OCI-LY1 (cell line): Measurements from ENCODE around the gene MFNG.

Experiments used
- H2AFZ ChIP-seq: fragments of 200-600 bp; sonication (generic), shearing (Covaris generic); 2 replicates; pipeline ENCODE4 v1.6.0; 2014; ENCODE audit warnings: antibody characterized with exemption, mild to moderate bottlenecking, low read length
- H3F3A ChIP-seq: fragments of 200-600 bp; sonication (generic), shearing (Covaris generic); 2 replicates; pipeline ENCODE4 v1.6.0; 2014; ENCODE audit warnings: mild to moderate bottlenecking, antibody characterized with exemption, low read length, moderate library complexity; ENCODE audit not compliant: insufficient read depth
- H3K27ac ChIP-seq: fragments of 200-600 bp; sonication (generic); 2 replicates; pipeline ENCODE4 v1.5.1; 2014; ENCODE audit warnings: low read length, mixed run types, mild to moderate bottlenecking, low read depth; ENCODE audit not compliant: poor library complexity, severe bottlenecking
- H3K27me3 ChIP-seq: fragments of 200-600 bp; sonication (generic); 2 replicates; pipeline ENCODE4 v1.6.0; 2014; ENCODE audit warnings: antibody characterized with exemption, mild to moderate bottlenecking, low read length, moderate library complexity; ENCODE audit not compliant: insufficient read depth
- H3K36me3 ChIP-seq: fragments of 200-600 bp; sonication (generic); 2 replicates; pipeline ENCODE4 v1.6.1; 2014; ENCODE audit warnings: mild to moderate bottlenecking, antibody characterized with exemption, low read length, moderate library complexity, mixed read lengths; ENCODE audit not compliant: insufficient read depth
- H3K4me1 ChIP-seq: fragments of 200-600 bp; sonication (generic); 2 replicates; pipeline ENCODE4 v1.5.1; 2014; ENCODE audit warnings: mild to moderate bottlenecking, low read length, moderate library complexity; ENCODE audit not compliant: insufficient read depth, severe bottlenecking
- H3K4me2 ChIP-seq: fragments of 200-600 bp; sonication (generic), shearing (Covaris generic); 2 replicates; pipeline ENCODE4 v1.6.1; 2014; ENCODE audit warnings: low read length
- H3K4me3 ChIP-seq: fragments of 200-600 bp; sonication (generic); 2 replicates; pipeline ENCODE4 v1.5.1; 2014; ENCODE audit warnings: low read length, low read depth, mild to moderate bottlenecking, mixed read lengths; ENCODE audit not compliant: poor library complexity, severe bottlenecking
- H3K79me2 ChIP-seq: fragments of 200-600 bp; shearing (Covaris generic); 2 replicates; pipeline ENCODE4 v1.6.1; 2016; ENCODE audit warnings: mixed run types, low read length, mixed read lengths; ENCODE audit not compliant: insufficient read depth
- H3K9ac ChIP-seq: fragments of 200-600 bp; sonication (generic), shearing (Covaris generic); 2 replicates; pipeline ENCODE4 v1.6.1; 2014; ENCODE audit warnings: mild to moderate bottlenecking, low read length, mixed read lengths
- H3K9me2 ChIP-seq: fragments of 200-600 bp; sonication (generic), shearing (Covaris generic); 2 replicates; pipeline ENCODE4 v1.6.1; 2014; ENCODE audit warnings: low read depth, mild to moderate bottlenecking, low read length, mixed read lengths
- H3K9me3 ChIP-seq: fragments of 200-600 bp; shearing (Covaris generic); 2 replicates; pipeline ENCODE4 v1.6.1; 2014; ENCODE audit warnings: low read length, mixed read lengths
- H4K20me1 ChIP-seq: fragments of 200-600 bp; sonication (generic), shearing (Covaris generic); 2 replicates; pipeline ENCODE4 v1.6.0; 2016; ENCODE audit warnings: mild to moderate bottlenecking, low read length; ENCODE audit not compliant: insufficient read depth
- CTCF ChIP-seq: fragments of 200-600 bp; sonication (generic), shearing (Covaris generic); IDR thresholded peaks from 2 replicates; pipeline ENCODE4 v1.5.1; 2017; ENCODE audit warnings: mild to moderate bottlenecking, antibody characterized with exemption, low read length, moderate library complexity, mixed read lengths
- EZH2 ChIP-seq: fragments of 200-600 bp; sonication (generic), shearing (Covaris generic); IDR thresholded peaks from 2 replicates; pipeline ENCODE4 v1.8.0; 2017; ENCODE audit warnings: borderline replicate concordance, mixed run types, mild to moderate bottlenecking, antibody characterized with exemption, low read length, moderate library complexity, mixed read lengths

Gene MFNG

GRCh38 chr22:37462436-37462835, 23.7 kb downstream of the MFNG start:
- no peaks in the 10 kb centered on the region for H3K79me2 ChIP-seq
- H3K27ac ChIP-seq = no peak overlapping the region
- no peaks in the 10 kb centered on the region for H3F3A ChIP-seq
- no peaks in the 10 kb centered on the region for H3K27me3 ChIP-seq
- peaks cover 16% of the 10 kb centered on the region for H3K4me1 ChIP-seq
- TF ChIP-seq EZH2 (no peak), CTCF (no peak)
- peaks cover 22% of the 10 kb centered on the region for H3K36me3 ChIP-seq
- H3K4me3 ChIP-seq = no peak overlapping the region
- no peaks in the 10 kb centered on the region for H3K9me3 ChIP-seq
- no peak overlapping the region for H3K9ac ChIP-seq
- no peak overlapping the region for H2AFZ ChIP-seq
- no peaks in the 10 kb centered on the region for H4K20me1 ChIP-seq
- H3K4me2 ChIP-seq = no peak overlapping the region
- no peaks in the 10 kb centered on the region for H3K9me2 ChIP-seq

GRCh38 chr22:37461961-37462360, 24.2 kb downstream of the MFNG start:
- Histone ChIP-seq H2AFZ (no peak overlapping the region), H3K9me2 (no peaks in the 10 kb centered on the region), H3K9me3 (no peaks in the 10 kb centered on the region), H4K20me1 (no peaks in the 10 kb centered on the region), H3K4me2 (no peak overlapping the region), H3K27me3 (no peaks in the 10 kb centered on the region), H3F3A (no peaks in the 10 kb centered on the region), H3K4me3 (no peak overlapping the region), H3K36me3 (peaks cover 17% of the 10 kb centered on the region), H3K27ac (no peak overlapping the region), H3K79me2 (no peaks in the 10 kb centered on the region), H3K4me1 (peaks cover 16% of the 10 kb centered on the region), H3K9ac (no peak overlapping the region)
- TF ChIP-seq EZH2 (no peak), CTCF (no peak)

GRCh38 chr22:37460684-37461083, 25.5 kb downstream of the MFNG start:
- Histone ChIP-seq H3K9ac (no peak overlapping the region), H3K9me3 (no peaks in the 10 kb centered on the region), H3F3A (no peaks in the 10 kb centered on the region), H3K4me1 (peaks cover 16% of the 10 kb centered on the region), H3K4me3 (no peak overlapping the region), H4K20me1 (no peaks in the 10 kb centered on the region), H2AFZ (no peak overlapping the region), H3K79me2 (no peaks in the 10 kb centered on the region), H3K4me2 (no peak overlapping the region), H3K36me3 (peaks cover 8% of the 10 kb centered on the region), H3K9me2 (no peaks in the 10 kb centered on the region), H3K27ac (no peak overlapping the region), H3K27me3 (no peaks in the 10 kb centered on the region)
- TF ChIP-seq CTCF (no peak), EZH2 (no peak)
